ENCODE results near the gene COL15A1. TPM values are rescaled to one million over a fixed set of nuclear protein-coding genes. Genes with fewer than 3 reads are reported as not detected.

COL15A1 gene
- total RNA-seq, 1 experiment from 2014 or later: 0.10 TPM

GRCh38 chr9:98960409-98960808 is 16.7 kb downstream of the COL15A1 start:
- no peak overlapping the region for H3K4me3 ChIP-seq (ENCODE audit: low read depth in 2 of 2, low read length in 2 of 2)
- no peak overlapping the region for H3K27ac ChIP-seq (ENCODE audit: low read length)
- intact Hi-C loops (cut with micrococcal nuclease; ENCODE audit: unreplicated experiment): no loop called here
- H3K9me3 ChIP-seq (ENCODE audit: control insufficient read depth, insufficient read depth, low read depth, low read length): no peaks in the 10 kb centered on the region
- in situ Hi-C loops (cut with HindIII; ENCODE audit: low pct_unique_long_range_greater_than_20kb, low sequenced_read_pairs): no loop called here
- ATAC-seq (no peak), DNase-seq (ENCODE audit: low read depth, low spot score) (no peak)
- POLR2A ChIA-PET: no interaction called here
- TF ChIP-seq TCF7L2 (IDR thresholded peaks at IDR 0.05; ENCODE audit: low read depth, low read length) (no peak), SIN3A (IDR thresholded peaks at IDR 0.05; ENCODE audit: borderline replicate concordance, insufficient read depth, low read depth, low read length) (no peak), REST (IDR thresholded peaks at IDR 0.05; ENCODE audit: insufficient read depth in 1 of 2, low read depth in 2 of 2, low read length in 1 of 2) (no peak), POLR2AphosphoS5 (IDR thresholded peaks at IDR 0.05; ENCODE audit: low read depth, low read length) (no peak)
- TF ChIP-seq, protein P1, sequence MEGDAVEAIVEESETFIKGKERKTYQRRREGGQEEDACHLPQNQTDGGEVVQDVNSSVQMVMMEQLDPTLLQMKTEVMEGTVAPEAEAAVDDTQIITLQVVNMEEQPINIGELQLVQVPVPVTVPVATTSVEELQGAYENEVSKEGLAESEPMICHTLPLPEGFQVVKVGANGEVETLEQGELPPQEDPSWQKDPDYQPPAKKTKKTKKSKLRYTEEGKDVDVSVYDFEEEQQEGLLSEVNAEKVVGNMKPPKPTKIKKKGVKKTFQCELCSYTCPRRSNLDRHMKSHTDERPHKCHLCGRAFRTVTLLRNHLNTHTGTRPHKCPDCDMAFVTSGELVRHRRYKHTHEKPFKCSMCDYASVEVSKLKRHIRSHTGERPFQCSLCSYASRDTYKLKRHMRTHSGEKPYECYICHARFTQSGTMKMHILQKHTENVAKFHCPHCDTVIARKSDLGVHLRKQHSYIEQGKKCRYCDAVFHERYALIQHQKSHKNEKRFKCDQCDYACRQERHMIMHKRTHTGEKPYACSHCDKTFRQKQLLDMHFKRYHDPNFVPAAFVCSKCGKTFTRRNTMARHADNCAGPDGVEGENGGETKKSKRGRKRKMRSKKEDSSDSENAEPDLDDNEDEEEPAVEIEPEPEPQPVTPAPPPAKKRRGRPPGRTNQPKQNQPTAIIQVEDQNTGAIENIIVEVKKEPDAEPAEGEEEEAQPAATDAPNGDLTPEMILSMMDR (IDR thresholded peaks at IDR 0.05): no peak
- CTCF ChIA-PET: no interaction called here
- no TSS peak for BruUV-seq (replicated peaks)
- no peaks in the 10 kb centered on the region for H3K4me1 ChIP-seq (ENCODE audit: control insufficient read depth, insufficient read depth, low read length)
- H3K27me3 ChIP-seq (ENCODE audit: control insufficient read depth, insufficient read depth, low read length): no peaks in the 10 kb centered on the region
- H3K36me3 ChIP-seq (ENCODE audit: control insufficient read depth, insufficient read depth, low read length): no peaks in the 10 kb centered on the region

GRCh38 chr9:98961513-98962180 is 17.9 kb downstream of the COL15A1 start:
- in situ Hi-C loops (cut with HindIII; ENCODE audit: low pct_unique_long_range_greater_than_20kb, low sequenced_read_pairs): no loop called here
- TF ChIP-seq TCF7L2 (IDR thresholded peaks at IDR 0.05; ENCODE audit: low read depth, low read length): no peak
- TF ChIP-seq, protein P1 (IDR thresholded peaks at IDR 0.05): no peak
- TF ChIP-seq SIN3A (IDR thresholded peaks at IDR 0.05; ENCODE audit: borderline replicate concordance, insufficient read depth, low read depth, low read length): no peak
- intact Hi-C loops (cut with micrococcal nuclease; ENCODE audit: unreplicated experiment): no loop called here
- CTCF ChIA-PET: no interaction called here
- H3K27ac ChIP-seq (ENCODE audit: low read length): no peak overlapping the region
- POLR2A ChIA-PET: no interaction called here
- DNase-seq (ENCODE audit: low read depth, low spot score) (no peak), ATAC-seq (no peak)
- BruUV-seq (replicated peaks): no TSS peak
- no peaks in the 10 kb centered on the region for H3K4me1 ChIP-seq (ENCODE audit: control insufficient read depth, insufficient read depth, low read length)
- H3K36me3 ChIP-seq (ENCODE audit: control insufficient read depth, insufficient read depth, low read length): no peaks in the 10 kb centered on the region
- H3K9me3 ChIP-seq (ENCODE audit: control insufficient read depth, insufficient read depth, low read depth, low read length): no peaks in the 10 kb centered on the region
- H3K27me3 ChIP-seq (ENCODE audit: control insufficient read depth, insufficient read depth, low read length): no peaks in the 10 kb centered on the region
- H3K4me3 ChIP-seq (ENCODE audit: low read depth in 2 of 2, low read length in 2 of 2): no peak overlapping the region

Data from Panc1 (cell line).